Measurements from ENCODE around the gene UFM1.

- TF ChIP-seq CTCF (IDR thresholded peaks at IDR 0.05; ENCODE audit: low read depth, low read length): no peak
- TF ChIP-seq EZH2phosphoT487 (IDR thresholded peaks at IDR 0.05; ENCODE audit: low read depth): no peak
These were observed 34.5 kb downstream of the UFM1 start for GRCh38 chr13:38384171-38384570.
